Measurements from ENCODE around the gene ABCA3. TPM values are rescaled to one million over a fixed set of nuclear protein-coding genes. Genes with fewer than 3 reads are reported as not detected.

ABCA3 gene
- total and polyA plus RNA-seq, 2 donors (not counting 1 experiment from before 2014, with no cell fraction given): 1.7 to 6.1 TPM

DNA sequence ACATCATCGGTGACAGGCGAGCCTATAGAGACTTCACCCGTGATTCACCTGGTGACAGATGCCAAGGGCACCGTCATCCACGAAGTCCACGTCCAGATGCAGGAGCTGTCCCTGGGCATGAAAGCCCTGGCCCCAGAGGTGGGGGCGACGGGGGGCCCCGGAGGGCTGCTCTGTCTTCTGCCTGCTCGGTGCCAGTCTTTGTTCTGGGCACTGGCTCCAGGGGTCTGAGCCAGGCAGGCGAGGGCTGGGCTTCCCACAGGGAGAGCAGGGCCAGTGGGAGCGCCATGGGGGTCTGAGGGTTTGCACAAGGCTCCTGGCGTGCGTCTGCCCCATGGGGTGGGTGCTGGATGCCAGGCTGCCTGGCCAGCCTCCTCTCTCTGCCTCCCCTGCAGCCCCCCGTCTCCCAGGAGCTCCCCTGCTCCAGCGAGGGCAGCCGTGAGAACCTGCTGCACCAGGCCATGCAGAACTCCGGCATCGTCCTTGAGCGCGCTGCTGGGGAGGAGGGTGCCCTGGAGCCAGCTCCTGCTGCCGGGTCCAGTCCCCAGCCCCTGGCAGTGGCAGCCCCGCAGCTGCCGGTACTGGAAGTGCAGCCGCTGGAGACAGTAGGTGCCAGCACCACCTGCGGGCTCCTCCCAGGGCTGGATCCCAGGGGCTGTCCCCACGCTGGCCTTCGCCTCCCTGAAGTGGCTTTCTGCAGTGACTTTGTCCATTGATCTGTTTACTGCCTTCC is 107.3 kb downstream of the ABCA3 start:
- Histone ChIP-seq H3K36me3 (ENCODE audit: control insufficient read depth, insufficient read depth, low read length) (peaks cover 38% of the 10 kb centered on the region), H3K9me3 (ENCODE audit: control insufficient read depth, insufficient read depth, low read depth, low read length) (no peaks in the 10 kb centered on the region), H4K20me1 (ENCODE audit: control insufficient read depth, extremely low read depth, insufficient read depth, low read length) (no peaks in the 10 kb centered on the region), H3K9ac (ENCODE audit: insufficient read depth, low read length) (no peak overlapping the region), H3K27me3 (ENCODE audit: control insufficient read depth, insufficient read depth, low read length) (no peaks in the 10 kb centered on the region), H3K4me3 (replicated peaks in 1 of 4; ENCODE audit: control extremely low read depth in 1 of 4, insufficient read depth in 1 of 4, low read depth in 3 of 4, low read length in 4 of 4) (no peak overlapping the region), H3K4me1 (ENCODE audit: control insufficient read depth, extremely low read depth, insufficient read depth, low read length) (peaks cover 2% of the 10 kb centered on the region), H3K27ac (ENCODE audit: insufficient read depth, low read length) (no peak overlapping the region), H3K4me2 (ENCODE audit: extremely low read depth, insufficient read depth, low read length) (no peak overlapping the region), H3K79me2 (ENCODE audit: control insufficient read depth, insufficient read depth, low read length) (peaks cover 3% of the 10 kb centered on the region), H2AFZ (ENCODE audit: low read length) (no peak overlapping the region)
- no peak for TF ChIP-seq EZH2 (IDR thresholded peaks at IDR 0.05; ENCODE audit: low read length, missing control alignments)
- TF ChIP-seq, protein P1, sequence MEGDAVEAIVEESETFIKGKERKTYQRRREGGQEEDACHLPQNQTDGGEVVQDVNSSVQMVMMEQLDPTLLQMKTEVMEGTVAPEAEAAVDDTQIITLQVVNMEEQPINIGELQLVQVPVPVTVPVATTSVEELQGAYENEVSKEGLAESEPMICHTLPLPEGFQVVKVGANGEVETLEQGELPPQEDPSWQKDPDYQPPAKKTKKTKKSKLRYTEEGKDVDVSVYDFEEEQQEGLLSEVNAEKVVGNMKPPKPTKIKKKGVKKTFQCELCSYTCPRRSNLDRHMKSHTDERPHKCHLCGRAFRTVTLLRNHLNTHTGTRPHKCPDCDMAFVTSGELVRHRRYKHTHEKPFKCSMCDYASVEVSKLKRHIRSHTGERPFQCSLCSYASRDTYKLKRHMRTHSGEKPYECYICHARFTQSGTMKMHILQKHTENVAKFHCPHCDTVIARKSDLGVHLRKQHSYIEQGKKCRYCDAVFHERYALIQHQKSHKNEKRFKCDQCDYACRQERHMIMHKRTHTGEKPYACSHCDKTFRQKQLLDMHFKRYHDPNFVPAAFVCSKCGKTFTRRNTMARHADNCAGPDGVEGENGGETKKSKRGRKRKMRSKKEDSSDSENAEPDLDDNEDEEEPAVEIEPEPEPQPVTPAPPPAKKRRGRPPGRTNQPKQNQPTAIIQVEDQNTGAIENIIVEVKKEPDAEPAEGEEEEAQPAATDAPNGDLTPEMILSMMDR (conservative IDR thresholded peaks at IDR 0.05 in 1 of 2, IDR thresholded peaks at IDR 0.05 in 1 of 2; ENCODE audit: low read depth in 1 of 2, low read length in 2 of 2): no peak
- DNase-seq (ENCODE audit: low read depth in 2 of 2): no peak

DNA sequence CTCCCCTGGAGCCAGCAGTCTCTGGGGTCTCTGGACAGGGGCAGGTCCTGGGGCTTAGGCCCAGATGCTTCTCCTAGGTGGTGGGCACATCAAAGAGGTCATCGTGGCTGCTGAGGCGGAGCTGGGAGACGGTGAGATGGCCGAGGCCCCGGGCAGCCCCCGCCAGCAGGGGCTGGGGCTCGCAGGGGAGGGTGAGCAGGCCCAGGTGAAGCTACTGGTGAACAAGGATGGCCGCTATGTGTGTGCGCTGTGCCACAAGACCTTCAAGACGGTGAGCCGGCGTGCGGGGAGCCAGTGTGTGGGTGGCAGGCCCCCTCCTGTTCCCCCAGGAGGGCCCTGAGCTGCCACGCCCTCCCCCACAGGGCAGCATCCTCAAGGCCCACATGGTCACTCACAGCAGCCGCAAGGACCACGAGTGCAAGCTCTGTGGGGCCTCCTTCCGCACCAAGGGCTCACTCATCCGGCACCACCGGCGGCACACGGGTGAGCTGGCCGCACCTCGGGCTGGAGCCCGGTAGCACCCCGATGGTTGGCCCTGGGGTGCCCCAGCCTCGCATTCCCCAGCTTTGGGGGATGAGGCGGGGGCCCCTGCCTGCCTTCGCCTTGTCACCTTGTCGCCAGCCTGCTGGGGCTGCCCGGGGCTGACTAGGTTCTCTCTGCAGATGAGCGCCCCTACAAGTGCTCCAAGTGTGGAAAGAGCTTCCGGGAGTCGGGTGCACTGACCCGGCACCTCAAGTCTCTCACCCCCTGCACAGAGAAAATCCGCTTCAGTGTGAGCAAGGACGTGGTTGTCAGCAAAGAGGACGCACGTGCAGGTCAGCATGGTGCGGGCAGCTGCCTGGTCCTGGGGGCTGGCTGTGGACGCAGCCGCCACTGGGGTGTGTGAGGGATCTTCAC is 108.2 kb downstream of the ABCA3 start:
- DNase-seq (ENCODE audit: low read depth in 2 of 2): no peak
- no peaks in the 10 kb centered on the region for H3K9me3 ChIP-seq (ENCODE audit: control insufficient read depth, insufficient read depth, low read depth, low read length)
- peaks cover 2% of the 10 kb centered on the region for H3K4me1 ChIP-seq (ENCODE audit: control insufficient read depth, extremely low read depth, insufficient read depth, low read length)
- H2AFZ ChIP-seq (ENCODE audit: low read length): no peak overlapping the region
- H3K36me3 ChIP-seq (ENCODE audit: control insufficient read depth, insufficient read depth, low read length): peaks cover 41% of the 10 kb centered on the region
- H3K79me2 ChIP-seq (ENCODE audit: control insufficient read depth, insufficient read depth, low read length): peaks cover 7% of the 10 kb centered on the region
- no peak overlapping the region for H3K4me3 ChIP-seq (replicated peaks in 1 of 4; ENCODE audit: control extremely low read depth in 1 of 4, insufficient read depth in 1 of 4, low read depth in 3 of 4, low read length in 4 of 4)
- H3K9ac ChIP-seq (ENCODE audit: insufficient read depth, low read length): no peak overlapping the region
- no peak overlapping the region for H3K4me2 ChIP-seq (ENCODE audit: extremely low read depth, insufficient read depth, low read length)
- TF ChIP-seq, protein P1 (conservative IDR thresholded peaks at IDR 0.05 in 1 of 2, IDR thresholded peaks at IDR 0.05 in 1 of 2; ENCODE audit: low read depth in 1 of 2, low read length in 2 of 2): no peak
- TF ChIP-seq EZH2 (IDR thresholded peaks at IDR 0.05; ENCODE audit: low read length, missing control alignments): no peak
- H3K27me3 ChIP-seq (ENCODE audit: control insufficient read depth, insufficient read depth, low read length): no peaks in the 10 kb centered on the region
- no peaks in the 10 kb centered on the region for H4K20me1 ChIP-seq (ENCODE audit: control insufficient read depth, extremely low read depth, insufficient read depth, low read length)
- no peak overlapping the region for H3K27ac ChIP-seq (ENCODE audit: insufficient read depth, low read length)

All from fibroblast of lung (primary cell).